Mesodermal cell (in vitro differentiated cells): ENCODE results near the gene SETMAR.
"Not testable (repeated sequence)": the region's sequence is repeated elsewhere in the genome, so short reads cannot be mapped to it uniquely, and the experiment has no call there.

Experiments used
- H3K27ac ChIP-seq: 2 replicates; pipeline ENCODE4 v1.7.0; 2013; ENCODE audit warnings: mild to moderate bottlenecking, low read depth, low read length, moderate library complexity; ENCODE audit not compliant: severe bottlenecking
- H3K36me3 ChIP-seq: 2 replicates; pipeline ENCODE4 v1.7.1; 2013; ENCODE audit warnings: mild to moderate bottlenecking, low read length, moderate library complexity; ENCODE audit not compliant: control insufficient read depth, insufficient read depth
- H3K4me1 ChIP-seq: one replicate; pipeline ENCODE4 v1.7.1; 2013; ENCODE audit warnings: mild to moderate bottlenecking, low read length; ENCODE audit not compliant: insufficient read depth, control insufficient read depth, poor library complexity, severe bottlenecking
- H3K4me3 ChIP-seq: 2 replicates; pipeline ENCODE4 v1.7.0; 2013; ENCODE audit warnings: low read length, control low read depth, mild to moderate bottlenecking; ENCODE audit not compliant: insufficient read depth, poor library complexity, severe bottlenecking; ENCODE audit errors: extremely low read depth
- H3K9me3 ChIP-seq: 2 replicates; pipeline ENCODE4 v1.7.1; 2013; ENCODE audit warnings: mild to moderate bottlenecking, low read length, moderate library complexity; ENCODE audit not compliant: control insufficient read depth
- WGBS, 2 experiments: methylation state at CpG; one replicate each; pipeline ENCODE4 v1.1.5; 2013; ENCODE audit warnings: missing lambda C conversion rate in 2 of 2; ENCODE audit not compliant: insufficient coverage in 2 of 2; 5-methylcytosine and 5-hydroxymethylcytosine counted together

Gene SETMAR

GRCh38 chr3:4292301-4292700 lies 10.9 kb upstream of the SETMAR start:
- Histone ChIP-seq H3K4me3 (no peak overlapping the region), H3K4me1 (peaks cover 7% of the 10 kb centered on the region), H3K27ac (no peak overlapping the region), H3K9me3 (no peaks in the 10 kb centered on the region), H3K36me3 (no peaks in the 10 kb centered on the region)
- WGBS, 2 experiments: no CpG with 5 or more reads among the region's 3 CpGs

DNA sequence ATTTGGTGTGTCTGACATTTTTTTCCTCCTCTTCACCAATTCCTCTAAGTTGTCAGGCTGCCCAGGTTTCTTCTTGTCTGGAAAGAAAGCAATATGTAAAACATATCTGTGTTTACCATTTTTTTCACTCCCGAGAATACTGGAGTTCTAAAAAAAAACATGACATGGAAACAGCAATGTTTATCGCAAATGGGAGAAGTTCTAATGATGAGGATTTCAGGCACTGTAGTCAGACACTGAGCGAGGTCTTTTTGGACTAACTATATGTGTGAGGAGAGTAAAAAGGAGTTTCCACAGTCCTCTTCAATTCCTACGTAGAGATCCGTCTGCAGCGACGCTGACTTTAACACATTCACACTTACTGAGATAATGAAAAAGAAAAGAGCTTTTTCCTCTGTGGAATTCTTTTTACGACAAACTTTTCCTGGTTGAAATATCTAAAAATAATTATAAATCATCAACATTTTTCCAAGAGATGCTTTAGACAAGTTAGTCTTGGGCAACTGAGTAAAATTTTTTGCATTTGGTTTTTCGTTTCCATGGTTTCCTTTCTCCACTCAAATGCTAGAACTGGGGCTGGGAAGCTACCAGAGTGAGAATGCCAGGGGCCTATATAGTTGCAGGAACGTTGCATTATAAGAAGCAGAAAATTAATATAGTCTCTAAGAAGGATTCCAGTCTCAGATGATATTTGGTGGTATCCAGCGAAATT lies 8.4 kb upstream of the SETMAR start:
- Histone ChIP-seq H3K4me1 (no peaks in the 10 kb centered on the region), H3K27ac (no peak overlapping the region), H3K36me3 (no peaks in the 10 kb centered on the region), H3K4me3 (no peak overlapping the region), H3K9me3 (no peaks in the 10 kb centered on the region)
- 65% methylated on average over 3 of the region's 11 CpGs; no CpG with 5 or more reads in 1 of the 2 experiments for WGBS, 2 experiments

GRCh38 chr3:4296454-4296853 lies 6.7 kb upstream of the SETMAR start:
- not testable (repeated sequence) for H3K4me3 ChIP-seq, H3K36me3 ChIP-seq, H3K9me3 ChIP-seq, H3K4me1 ChIP-seq, H3K27ac ChIP-seq
- WGBS, 2 experiments: 100% methylated on average over 1 of the region's 5 CpGs; no CpG with 5 or more reads in 1 of the 2 experiments

DNA sequence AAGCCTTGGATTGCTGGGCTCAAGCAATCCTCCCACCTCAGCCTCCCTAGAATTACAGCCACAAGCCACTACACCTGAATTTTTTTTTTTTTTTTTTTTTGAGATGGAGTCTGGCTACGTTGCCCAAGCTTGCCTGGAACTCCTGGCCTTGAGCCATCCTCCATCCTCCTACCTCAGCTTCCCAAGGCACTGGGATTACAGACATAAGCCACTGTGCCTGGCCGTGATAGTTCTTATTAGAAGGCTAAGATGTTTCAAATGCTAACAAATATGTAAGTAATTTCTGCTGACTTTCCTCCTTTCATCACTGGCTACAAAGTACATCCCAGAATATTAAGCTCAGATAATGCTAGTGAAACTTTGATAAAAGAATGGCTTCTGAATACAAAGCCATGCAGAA lies 5.7 kb upstream of the SETMAR start:
- WGBS, 2 experiments: no CpG with 5 or more reads among the region's 2 CpGs
- Histone ChIP-seq H3K36me3 (no peaks in the 10 kb centered on the region), H3K4me1 (no peaks in the 10 kb centered on the region), H3K4me3 (no peak overlapping the region), H3K9me3 (no peaks in the 10 kb centered on the region), H3K27ac (no peak overlapping the region)

DNA sequence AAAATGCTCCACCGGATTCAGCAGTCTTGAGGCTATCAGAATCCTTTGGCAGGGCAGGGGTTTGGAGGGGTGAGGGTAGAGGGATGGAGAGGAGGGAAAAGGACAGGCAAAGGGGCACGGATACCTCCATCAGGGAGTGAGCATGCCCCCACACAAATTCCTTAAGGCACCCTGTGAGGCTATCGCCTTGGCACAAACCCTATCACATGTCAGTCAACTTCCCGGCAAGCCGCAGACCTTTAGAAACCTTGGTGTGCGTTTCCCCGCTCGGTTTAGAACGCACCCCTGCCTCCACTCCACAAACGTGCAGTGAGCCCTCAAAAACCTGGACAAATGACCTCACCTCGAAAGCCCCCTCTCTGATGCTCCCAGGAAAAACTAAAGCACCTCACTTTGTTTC lies 422 bp upstream of the SETMAR start:
- Histone ChIP-seq H3K36me3 (peaks cover 17% of the 10 kb centered on the region), H3K27ac (no peak overlapping the region), H3K4me3 (peak overlapping the region; percentile 61), H3K4me1 (no peaks in the 10 kb centered on the region), H3K9me3 (no peaks in the 10 kb centered on the region)
- WGBS, 2 experiments: 92 to 96% methylated on average over 8 to 9 of the region's 11 CpGs

- not testable (repeated sequence) for H3K9me3 ChIP-seq, H3K4me1 ChIP-seq, H3K4me3 ChIP-seq, H3K27ac ChIP-seq
- peaks cover 30% of the 10 kb centered on the region for H3K36me3 ChIP-seq
- 78 to 85% methylated on average over 6 to 7 of the region's 7 CpGs for WGBS, 2 experiments
These were observed 2.0 kb downstream of the SETMAR start for GRCh38 chr3:4305210-4305609.

DNA sequence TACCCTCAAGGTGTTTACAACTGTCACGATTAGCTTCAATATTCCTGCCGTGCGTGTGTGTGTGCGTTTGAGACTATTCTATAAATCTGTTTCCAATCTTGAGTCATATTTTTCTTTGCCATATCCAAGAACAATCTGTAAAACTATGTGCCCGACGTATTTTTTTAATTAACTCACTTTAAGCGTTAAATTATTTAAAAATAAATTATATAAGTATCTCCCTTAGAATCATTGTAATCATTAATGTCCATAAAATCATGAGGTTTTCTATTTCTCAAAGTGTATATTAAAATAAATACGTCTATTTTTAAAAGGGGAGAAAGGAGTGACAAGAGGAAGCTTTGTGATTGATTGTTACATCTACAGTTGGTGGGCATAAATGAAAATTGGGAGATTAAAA lies 2.9 kb downstream of the SETMAR start:
- Histone ChIP-seq H3K4me3 (no peak overlapping the region), H3K9me3 (no peaks in the 10 kb centered on the region), H3K36me3 (peaks cover 30% of the 10 kb centered on the region), H3K27ac (no peak overlapping the region), H3K4me1 (peaks cover 2% of the 10 kb centered on the region)
- 96 to 100% methylated on average over 4 of the region's 8 CpGs for WGBS, 2 experiments

GRCh38 chr3:4306860-4307259 lies 3.7 kb downstream of the SETMAR start:
- Histone ChIP-seq H3K36me3 (peaks cover 30% of the 10 kb centered on the region), H3K9me3 (no peaks in the 10 kb centered on the region), H3K4me1 (peaks cover 4% of the 10 kb centered on the region), H3K27ac (peak overlapping the region; percentile 32), H3K4me3 (no peak overlapping the region)
- 92 to 100% methylated on average over 1 to 2 of the region's 2 CpGs for WGBS, 2 experiments

GRCh38 chr3:4309491-4310128 lies 6.4 kb downstream of the SETMAR start:
- peaks cover 47% of the 10 kb centered on the region for H3K36me3 ChIP-seq
- no peak overlapping the region for H3K27ac ChIP-seq
- H3K4me3 ChIP-seq: no peak overlapping the region
- H3K4me1 ChIP-seq: peaks cover 4% of the 10 kb centered on the region
- no peaks in the 10 kb centered on the region for H3K9me3 ChIP-seq
- 100% methylated on average over 1 of the region's 3 CpGs for WGBS, 2 experiments

GRCh38 chr3:4310971-4311370 lies 7.8 kb downstream of the SETMAR start:
- Histone ChIP-seq H3K4me3 (no peak overlapping the region), H3K27ac (no peak overlapping the region), H3K36me3 (peaks cover 51% of the 10 kb centered on the region), H3K4me1 (peaks cover 4% of the 10 kb centered on the region), H3K9me3 (no peaks in the 10 kb centered on the region)
- WGBS, 2 experiments: 54 to 69% methylated on average over 2 of the region's 3 CpGs

DNA sequence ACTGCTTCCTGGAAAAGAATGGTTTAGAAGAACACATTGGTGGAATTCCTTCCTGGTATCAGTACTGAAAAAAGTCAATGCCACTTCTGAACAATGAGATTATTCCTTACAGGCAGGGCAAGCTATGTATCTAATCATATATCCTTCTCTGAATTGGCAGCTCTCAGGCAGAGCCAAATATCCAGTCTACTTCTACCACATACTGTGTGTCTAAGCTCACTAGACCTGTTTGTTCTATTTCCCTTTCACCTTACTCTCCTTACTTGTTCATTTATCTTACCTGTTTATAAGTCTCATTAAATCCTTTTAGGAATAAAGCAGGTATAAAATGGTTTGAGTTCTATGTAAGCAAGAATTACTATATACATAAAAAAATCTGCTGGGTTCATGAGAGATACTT lies 8.3 kb downstream of the SETMAR start:
- Histone ChIP-seq H3K4me3 (no peak overlapping the region), H3K9me3 (no peaks in the 10 kb centered on the region), H3K4me1 (peaks cover 4% of the 10 kb centered on the region), H3K27ac (no peak overlapping the region), H3K36me3 (peaks cover 55% of the 10 kb centered on the region)
